HG02840 (cell line): ENCODE measurements around the gene AGAP1.

ENCODE experiments used
- ATAC-seq: cut with Tn5 transposase; IDR thresholded peaks from one replicate; pipeline ENCODE4 v1.9.1; 2021; ENCODE audit warnings: mild to moderate bottlenecking, moderate library complexity, moderate number of reproducible peaks; ENCODE audit not compliant: unreplicated experiment, low FRiP score

AGAP1 gene

DNA sequence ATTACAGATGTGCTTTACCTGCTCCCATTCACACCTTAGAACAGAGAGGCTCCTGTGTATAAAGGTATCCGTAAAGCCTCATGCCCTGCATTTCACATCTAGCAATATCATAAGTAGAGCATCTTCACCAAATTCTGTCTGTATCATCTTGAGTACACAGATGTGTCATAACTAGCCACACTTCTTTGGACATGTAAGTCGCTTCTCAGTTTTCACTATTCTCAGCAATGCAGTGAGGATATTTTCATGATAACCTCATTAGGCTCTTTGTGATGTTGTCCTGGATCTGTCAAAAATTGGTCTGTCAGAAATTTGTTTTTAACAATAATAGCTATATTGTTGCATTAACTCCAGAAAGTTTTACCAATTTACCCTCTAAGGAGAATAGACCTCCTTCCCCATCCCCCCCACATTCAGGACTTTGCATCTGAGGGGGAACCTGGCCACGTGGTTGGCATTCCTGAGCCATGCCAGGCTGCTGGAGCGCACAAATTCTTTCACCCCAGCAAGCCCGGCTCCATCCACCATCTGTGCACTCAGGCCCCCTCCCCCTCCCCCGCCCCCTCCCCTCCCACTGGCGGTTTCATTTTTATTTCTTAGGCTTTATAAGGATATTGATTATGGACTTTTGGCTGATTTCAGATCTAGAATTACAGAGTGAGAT lies 34.1 kb downstream of the AGAP1 start:
- no peak for ATAC-seq

GRCh38 chr2:235529621-235530020 lies 35.8 kb downstream of the AGAP1 start:
- no peak for ATAC-seq

DNA sequence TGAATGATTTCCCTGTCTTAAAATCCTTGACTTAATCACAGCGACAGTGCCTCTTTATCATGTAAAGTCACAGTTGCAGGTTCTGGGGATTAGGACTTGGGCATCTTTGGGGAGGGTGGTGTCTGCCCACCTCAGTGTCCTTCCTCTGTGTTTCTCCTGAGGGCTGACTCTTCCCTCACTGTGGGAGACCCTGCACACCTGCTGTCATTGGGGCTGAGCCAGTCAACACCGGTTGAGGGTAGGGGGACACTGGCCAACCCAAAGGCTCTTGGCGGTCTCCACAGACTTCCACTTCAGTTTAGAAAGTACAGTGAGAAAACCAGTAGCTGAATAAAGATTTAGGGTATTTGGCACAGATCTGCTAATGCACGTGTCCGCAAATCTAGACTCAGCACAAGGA lies 36.9 kb downstream of the AGAP1 start:
- ATAC-seq, result no peak

GRCh38 chr2:235532307-235532706 lies 38.5 kb downstream of the AGAP1 start:
- ATAC-seq, result no peak

DNA sequence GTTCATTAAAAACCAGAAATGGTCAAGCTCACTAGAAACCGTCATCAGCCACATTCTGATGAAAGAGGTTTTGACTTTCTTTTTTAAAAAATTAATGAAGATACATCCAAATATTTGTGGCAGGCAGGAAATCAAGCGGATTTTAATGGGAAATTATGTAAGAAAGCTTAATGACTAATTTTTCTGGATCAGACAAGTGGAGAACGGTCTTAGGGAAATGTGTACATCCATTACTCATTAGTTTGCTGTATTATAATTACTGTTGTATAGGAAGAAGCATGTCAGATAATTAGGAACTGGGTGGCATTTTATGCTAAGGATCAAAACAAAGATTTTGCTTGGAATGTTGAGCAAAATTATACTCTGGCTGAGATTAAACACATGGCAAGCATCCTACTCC lies 39.4 kb downstream of the AGAP1 start:
- no peak for ATAC-seq

- no peak for ATAC-seq
These were observed 40.0 kb downstream of the AGAP1 start for GRCh38 chr2:235533616-235534385.

DNA sequence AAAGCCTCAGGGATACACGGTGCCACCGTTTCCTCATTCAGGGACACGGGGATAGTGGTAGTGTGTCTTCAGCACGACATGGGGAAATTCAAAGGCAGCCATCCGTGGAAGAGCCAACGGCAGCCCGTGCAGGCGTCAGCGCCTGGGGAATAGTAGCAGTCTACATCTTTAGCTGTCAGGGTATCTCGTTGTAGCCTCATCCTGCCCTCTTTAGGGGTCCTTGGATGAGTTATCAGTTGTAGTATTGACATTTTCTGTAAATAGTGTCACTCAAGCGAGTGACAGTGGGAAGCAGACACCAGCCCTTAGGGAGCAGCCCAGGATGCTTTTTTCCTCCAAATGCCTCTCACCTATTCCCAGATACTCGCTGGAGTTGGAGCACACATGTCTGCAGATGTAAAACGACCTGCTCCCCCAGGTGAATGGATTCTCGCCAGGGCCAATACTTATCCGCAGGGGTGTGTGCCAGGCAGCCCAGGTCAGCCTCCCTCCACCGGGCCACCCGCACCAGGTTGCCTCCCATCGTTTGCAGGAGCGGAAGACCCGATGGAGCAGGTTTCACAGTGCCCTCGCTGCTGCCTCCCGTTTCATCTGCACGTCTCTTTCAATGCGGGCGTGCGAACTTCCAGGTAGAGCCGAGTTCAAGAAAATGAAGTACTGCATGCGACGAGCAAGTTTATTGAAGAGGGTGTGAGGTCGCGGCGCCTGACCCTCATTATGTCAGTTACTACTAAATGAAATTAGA lies 41.0 kb downstream of the AGAP1 start:
- no peak for ATAC-seq

- no peak for ATAC-seq
These were observed 41.7 kb downstream of the AGAP1 start for GRCh38 chr2:235535423-235536130.

GRCh38 chr2:235536711-235537110 lies 42.9 kb downstream of the AGAP1 start:
- ATAC-seq, result no peak

DNA sequence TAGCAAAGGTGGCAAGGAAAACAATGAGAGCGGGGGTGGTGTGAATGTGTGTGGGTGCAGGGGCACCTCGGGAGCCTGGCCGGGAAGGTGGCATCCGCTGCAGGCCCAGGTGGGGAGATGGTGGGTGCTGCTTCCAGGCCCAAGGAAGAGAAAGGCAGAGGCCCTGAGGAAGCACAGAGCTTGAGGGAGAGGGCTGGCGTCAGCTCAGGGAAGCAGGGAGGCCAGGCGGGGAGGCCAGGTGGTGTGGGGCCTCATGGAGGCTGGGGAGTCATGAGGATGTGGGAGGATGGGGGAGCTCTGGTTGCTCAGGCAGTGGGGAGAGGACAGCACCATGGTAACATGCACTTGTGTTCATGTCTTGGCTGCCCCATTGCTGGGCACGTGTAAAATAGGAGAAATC lies 43.3 kb downstream of the AGAP1 start:
- ATAC-seq, result no peak

DNA sequence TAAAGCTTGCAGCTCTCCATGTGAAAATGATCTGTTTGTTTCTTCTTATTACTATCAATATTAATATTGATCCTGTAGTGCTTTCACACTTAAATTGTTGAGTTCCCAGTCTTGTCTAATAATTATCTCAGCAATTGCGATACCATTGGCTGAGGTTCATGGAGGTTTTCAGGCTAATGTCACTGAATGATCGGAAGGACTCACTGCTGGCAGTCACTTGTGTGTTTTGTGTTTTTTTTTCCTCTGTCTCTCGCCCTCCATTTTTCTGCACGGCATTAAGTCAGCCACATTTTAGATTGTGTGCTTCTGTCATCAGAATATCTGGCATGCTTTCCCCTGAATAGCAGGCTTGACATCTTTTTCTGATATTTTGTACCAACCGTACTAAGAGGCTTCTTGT lies 43.7 kb downstream of the AGAP1 start:
- ATAC-seq, result no peak

DNA sequence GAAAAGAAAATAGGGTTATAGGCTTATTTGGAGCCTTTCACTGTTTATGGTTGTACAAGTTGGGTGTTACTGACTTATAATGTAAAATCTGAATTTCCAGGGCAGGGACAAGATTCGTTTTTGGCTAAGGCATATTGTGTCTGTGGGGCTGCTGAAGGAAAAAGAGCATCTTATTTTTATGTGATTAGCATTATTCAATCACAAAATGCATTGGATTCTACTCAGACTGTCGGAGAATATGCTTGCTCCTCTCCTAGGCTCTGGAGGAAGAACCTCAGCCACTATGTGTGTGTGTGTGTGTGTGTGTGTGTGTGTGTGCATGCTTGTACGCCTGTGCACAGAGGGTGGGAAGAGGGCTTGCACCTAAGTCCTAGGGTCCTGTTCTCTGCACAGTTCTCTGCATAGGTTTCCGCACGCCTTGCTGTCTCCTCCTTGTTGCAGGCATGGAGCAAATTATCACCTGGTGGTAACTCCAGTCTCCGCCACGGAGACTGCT lies 44.3 kb downstream of the AGAP1 start:
- no peak for ATAC-seq

DNA sequence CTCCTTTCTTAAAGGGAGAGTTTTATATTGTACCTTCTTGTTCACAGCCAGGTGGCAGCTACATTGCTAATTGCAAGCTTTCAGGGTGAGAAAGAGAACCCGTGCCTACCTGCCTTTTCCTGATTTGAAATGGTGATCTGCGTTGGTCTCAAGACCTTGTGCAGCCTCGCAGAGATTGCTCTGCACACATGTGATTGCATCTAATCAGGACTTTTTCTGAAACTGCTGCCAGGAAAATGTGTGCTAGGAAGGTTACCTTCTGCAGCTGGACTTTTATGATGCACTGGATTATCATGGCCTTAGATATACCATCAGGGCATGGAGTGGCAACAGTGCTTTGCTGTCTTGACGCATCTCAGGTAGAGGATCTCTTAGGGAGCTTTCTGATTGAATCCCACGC lies 45.1 kb downstream of the AGAP1 start:
- ATAC-seq, result no peak

DNA sequence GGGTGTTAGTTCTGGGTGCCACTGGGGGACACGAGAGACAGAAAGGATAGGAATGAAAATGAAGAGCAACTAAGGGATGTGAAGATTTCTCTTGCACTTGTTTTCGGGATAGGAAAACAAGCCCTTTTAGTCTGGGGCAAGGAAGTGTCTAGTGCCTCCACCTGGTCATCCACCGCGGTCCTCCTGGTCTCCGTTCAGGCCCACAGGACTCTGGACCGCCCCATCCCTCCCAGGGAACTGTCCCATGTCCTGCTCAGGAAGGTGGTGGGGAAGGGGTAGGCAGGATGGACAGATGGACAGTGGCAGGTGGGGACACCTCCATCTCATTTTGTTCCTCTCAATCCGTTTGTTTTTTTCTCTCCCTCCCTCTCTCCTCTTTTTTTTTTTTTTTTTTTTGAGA lies 45.9 kb downstream of the AGAP1 start:
- ATAC-seq, result no peak

- no peak for ATAC-seq
These were observed 47.2 kb downstream of the AGAP1 start for GRCh38 chr2:235541016-235541415.

DNA sequence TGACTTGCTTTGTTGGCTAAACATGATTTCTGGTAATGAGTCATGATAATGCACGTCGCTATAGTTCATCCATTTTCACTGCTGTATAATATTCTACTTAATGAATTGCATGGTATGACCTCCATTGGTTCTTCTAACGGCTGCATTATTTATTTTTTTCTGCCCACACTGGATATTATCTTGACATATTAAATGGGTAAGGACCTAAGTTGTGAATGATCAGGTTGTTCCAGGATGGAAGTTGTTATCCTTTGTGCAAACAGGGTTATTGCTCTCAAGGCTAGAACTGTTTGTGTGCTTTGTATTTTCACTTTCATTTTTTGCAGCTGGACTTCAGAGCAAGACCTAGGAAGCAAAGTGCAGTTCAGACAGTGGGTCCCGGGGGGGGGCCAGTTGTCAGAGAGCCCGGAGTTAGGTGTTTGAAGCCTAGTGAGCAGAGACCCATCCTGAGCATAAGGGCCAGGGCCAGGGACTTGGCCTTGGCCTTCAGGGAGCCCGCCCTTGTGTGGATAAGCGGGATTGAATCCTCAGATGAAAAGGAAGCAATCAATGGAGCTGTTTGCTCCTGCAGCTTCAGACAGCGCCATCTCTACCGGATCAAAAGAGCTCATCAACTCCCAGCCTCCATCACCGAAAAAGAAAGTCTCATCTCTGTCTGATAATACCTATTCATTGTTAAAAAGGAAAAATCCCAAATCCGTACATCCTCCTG lies 48.2 kb downstream of the AGAP1 start:
- ATAC-seq, result no peak

GRCh38 chr2:235542733-235543127 lies 48.9 kb downstream of the AGAP1 start:
- ATAC-seq, result no peak

- no peak for ATAC-seq
These were observed 49.4 kb downstream of the AGAP1 start for GRCh38 chr2:235543128-235543750.

GRCh38 chr2:235543851-235544688 lies 50.2 kb downstream of the AGAP1 start:
- ATAC-seq, result no peak
